Activated naive CD8-positive, alpha-beta T cell treated with anti-CD3 and anti-CD28 coated beads, Interleukin-2, amount 50 U/mL, for 16 hours (primary cell): ENCODE measurements around the gene TFF2.

ENCODE experiments used
- DNase-seq: peaks from one replicate; pipeline ENCODE4 v3.0.0-alpha.2; 2020; ENCODE audit warnings: low read depth, low spot score

TFF2 gene

DNA sequence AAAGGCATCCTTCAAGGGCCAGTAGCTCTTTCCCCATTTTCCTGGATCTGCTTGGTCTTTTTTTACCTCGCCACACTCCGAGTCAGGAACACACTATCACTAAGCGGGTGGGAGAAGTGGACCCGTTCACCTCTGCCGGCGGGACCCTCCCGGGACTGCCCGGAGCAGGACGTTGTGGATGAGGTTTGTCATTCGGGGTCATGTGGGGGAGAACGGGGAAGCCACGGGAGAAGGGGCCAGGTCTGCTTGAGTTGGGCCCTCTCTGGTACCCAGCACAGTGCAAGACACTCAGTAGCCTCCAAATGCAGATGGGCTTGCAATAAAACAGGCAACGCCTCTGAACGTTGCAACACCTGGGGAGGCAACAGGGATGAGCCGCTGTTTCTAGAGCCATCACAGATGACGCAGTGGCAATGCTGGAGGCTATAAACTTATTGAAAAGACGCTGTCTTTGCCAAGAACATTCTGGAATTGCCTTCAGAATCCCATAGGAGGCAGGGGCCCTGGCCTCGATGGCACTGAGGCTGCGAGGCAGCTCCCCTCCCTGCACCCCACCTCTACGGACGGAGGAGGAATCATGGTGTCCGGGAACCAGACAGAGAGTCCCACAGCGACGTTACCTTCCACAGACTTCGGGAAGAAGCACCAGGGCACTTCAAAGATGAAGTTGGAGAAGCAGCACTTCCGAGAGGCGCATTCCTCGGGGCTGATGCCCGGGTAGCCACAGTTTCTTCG, 3.8 kb downstream of the TFF2 start:
- DNase-seq = no peak

DNA sequence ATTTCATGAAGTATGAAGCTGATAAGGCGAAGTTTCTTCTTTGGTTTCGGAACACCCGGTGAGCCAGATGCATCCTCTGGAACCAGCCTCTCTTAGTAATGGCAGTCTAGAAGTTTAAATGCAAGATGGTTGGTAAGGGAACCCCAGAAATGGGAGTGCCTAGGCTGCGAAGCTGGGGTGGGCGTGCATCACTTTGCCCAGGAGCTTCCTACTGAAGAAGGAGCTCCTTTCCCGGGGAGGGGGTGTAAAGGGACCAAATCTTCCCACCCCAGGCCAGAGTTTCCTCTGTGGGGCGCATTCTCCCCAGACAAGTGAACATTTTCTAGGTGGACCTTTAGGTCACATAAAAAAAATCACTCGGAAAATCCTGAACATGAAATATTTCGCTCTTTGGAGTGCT, 4.4 kb downstream of the TFF2 start:
- DNase-seq = no peak

DNA sequence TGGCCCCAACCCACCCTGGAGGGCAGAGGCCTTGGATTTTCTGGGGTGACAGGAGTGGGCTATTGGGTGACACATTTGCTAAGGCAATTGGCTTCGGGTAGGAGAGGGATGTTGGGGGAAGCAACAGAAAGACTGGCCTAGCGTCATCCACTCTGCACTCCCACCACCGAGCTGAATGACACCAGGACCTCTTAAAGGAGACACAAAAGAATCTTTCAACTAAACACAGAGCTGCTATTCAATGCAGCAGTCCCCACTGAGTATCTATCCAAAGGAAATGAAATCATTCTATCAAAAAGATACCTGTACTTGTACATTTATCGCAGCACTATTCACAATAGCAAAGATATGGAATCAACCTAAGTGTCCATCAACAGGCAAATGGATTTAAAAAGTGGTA, 6.2 kb downstream of the TFF2 start:
- DNase-seq = no peak

DNA sequence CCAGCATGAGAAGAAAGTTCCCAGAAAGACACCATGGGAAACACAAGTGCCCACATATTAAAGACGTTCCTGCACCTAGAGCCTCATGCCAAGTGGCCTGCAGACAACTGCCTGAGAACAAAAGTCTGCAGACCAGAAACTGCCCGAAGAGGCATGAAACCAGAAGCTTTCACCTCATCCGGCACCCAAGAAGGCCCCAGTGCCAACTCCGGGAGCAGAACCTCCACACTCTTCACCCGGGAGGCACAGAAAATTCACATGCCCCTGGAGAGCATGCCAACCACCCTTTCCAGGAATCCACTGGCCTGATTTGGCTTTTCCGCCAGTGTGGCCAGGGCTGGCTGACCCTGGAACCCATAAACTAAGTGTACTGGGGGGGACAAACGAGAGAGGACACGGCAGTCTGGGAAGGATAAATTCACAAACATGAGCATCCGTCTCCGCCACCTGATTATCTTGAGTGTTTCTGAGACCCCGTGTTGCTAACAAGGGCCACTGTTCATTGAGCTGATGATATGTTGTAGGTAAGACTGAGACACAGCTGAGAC, 6.8 kb downstream of the TFF2 start:
- DNase-seq = no peak

DNA sequence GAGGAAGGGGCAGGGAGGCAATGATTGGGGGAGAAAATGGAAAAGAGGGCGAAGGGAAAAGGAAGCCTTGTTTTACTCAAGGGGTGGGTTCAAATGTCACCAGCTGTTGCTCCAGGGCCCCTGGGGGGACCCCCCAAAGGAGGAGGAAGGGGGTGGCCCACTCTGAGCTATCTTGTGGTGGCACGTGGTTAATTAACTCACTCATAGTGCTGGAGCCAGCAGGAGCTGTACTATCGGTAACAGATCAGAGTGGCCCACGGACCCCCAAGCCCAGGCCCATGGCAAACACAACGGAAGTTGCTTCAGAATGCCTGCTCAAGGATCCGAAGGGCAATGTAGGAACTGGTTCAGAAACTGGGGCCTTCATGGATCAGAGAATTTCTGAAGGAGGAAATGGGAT, 7.2 kb downstream of the TFF2 start:
- no peak for DNase-seq

DNA sequence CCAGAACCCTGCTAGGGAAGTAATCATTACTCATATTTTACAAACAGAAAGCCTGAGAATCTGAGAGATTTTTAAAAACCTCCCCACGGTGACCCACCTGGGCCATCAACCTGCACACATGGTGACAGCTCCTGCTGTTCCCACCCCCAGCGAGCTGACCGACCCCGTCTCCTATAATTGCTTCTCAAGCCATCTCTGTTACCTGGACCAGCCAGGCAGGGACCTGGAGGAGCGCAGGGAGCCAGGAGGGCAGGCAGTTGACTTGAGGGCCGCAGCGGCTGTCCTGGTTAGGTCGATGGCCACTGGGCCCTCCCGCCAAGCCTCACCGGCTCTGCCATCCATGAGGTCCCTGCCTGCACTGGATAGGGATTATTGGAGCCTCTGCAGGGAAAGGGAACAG, 7.7 kb downstream of the TFF2 start:
- no peak for DNase-seq

DNA sequence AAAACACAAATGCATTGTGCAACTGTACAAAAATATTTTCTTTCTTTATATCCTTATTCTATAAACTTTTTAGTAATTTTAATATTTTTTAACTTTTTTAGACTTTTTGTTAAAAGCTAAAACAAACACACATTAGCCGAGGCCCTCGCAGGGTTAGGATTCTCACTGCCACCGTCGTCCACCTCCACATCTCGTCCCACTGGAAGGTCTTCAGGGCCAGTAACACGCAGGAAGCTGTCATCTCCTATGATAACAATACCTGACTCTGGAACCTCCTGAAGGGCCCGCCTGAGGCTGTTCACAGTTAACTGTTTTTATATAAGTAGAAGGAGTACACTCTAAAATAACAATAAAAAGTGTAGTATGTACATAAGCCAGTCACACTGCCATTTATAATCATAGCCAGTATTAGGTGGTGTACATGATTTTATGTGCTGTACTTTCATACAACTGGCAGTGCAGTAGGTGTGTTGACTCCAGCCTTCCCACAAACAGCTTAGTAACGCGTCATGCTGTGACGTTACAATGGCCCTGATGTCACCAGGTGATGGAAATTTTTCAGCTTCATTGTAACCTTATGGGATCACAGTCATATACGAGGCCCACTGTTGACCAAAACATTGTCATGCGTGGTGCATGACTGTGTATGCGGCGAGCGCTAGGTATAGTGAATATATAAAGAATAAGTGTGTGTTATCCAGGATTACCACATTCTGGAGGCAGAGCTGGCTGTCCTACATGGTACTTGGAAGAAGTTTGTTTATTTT, 8.8 kb downstream of the TFF2 start:
- no peak for DNase-seq

DNA sequence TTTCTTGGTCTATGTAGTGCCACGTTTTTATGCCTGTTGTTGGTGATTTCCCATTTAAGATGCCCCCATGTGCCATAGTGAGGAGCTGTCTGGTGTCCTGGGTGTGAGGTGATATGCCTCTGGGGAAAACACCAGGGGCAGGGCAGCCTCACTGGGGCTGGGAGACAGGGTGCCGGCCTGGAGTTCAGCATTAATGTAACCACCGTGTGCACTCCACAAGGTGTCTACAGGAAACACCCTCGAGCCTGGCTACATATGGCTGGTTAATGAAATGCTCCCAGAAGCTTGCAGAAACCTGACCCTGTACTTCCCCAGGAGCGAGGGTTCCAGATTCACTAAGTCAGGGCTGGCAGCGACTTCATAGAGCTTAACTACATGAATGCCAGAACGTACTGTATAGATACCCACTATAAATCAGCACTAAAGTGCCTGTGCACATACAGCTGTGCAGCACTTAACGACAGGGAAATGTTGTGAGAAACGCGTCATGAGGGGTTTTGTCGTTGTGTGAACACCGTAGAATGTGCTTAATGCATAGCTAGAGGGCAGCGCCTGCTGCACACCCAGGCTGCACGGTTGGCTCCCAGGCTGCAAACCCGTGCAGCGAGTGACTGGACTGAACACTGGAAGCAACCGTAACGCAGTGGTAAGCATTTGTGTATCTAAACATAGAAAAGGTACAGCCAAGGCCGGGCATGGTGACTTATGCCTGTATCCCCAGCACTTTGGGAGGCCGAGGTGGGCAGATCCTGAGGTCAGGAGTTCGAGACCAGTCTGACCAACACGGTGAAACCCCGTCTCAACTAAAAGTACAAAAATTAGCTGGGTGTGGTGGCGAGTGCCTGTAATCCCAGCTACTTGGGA, 10.4 kb downstream of the TFF2 start:
- no peak for DNase-seq

DNA sequence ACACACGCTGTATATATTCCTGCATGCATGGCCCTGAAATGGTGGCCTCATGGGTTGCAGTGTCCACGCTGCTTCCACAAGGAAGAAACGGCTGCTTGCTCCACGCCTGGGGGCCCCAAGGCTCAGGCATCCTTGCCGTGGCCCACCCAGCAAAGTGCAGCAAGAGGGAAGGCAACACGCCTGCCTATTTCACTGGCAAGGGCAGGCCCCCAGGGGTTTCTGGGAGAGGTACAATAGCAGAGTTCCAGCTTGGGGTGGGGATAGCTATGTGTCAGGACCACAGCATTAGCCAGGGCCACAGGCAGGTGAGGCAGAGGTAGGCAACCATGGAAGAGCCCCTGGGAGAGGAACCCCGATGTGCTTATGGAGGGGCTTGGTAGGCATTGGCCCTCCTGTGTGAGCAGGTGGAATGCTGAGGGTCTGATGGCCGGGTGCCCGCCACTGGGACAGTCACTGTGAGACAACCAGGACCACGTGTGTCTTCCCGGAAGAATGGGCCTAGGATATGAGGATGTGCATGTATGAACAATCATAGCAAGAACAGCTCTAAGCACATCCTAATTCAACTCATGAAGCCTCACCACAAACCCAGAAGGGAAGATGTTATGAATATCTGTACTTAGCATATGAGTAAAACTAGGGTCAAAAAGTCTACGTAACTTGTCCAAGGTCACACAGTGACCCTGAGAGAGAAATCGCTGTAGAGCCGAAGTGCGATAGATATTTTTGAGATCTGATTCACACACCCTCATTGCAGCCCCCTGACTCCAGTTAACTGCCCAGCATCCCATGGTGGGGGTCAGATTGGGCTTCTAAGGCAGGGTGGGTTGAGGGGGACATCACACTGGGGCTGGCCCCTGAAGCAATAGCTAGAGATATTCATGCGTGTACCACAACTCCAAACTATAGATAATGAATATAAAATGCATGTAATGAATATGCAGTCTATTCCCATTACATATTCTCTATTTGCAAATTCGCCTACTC, 11.8 kb downstream of the TFF2 start:
- no peak for DNase-seq

DNA sequence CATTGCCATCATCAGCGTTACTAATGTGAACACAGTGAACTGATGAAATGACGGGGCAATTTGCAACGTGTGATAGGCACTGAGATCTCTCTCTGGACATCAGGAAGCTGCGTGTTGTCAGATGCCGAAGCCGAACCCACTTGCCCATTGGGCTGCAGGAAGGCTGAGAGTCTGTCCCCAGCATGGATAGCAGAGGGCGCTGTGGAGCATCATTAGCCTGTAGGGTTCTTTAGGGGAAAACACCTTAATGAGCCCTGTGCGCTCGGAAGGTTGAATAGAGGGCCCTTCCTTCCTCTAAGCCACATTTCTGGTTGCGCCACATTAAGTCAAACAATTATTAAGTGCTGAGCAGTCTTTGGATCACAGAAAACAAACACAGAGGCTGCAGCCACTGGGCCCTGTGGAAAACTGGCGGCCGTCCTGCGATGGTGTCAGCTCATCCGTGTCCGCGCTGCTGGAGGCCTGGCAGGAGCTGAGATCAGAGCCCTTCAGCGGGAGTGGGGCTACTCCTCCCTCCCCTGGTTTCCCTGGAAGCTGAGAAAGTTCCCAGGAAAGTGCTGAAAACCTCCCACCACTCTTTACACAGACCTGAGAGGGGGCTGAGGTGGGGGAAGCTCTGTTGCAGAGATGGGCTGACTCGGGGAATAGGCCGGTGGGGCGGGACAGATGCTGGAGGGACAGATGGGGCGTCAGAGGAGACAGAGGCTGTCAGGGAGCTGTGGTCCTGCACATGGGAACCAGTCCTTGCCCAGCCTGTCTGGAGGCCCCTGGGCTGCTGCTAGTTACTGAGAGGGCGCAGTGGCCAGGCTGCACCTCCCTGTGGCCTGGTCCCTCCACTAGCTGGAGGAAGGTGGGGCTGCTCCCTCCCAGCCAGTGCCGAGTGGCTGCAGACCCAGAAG, 12.7 kb downstream of the TFF2 start:
- DNase-seq = peak; percentile 75

DNA sequence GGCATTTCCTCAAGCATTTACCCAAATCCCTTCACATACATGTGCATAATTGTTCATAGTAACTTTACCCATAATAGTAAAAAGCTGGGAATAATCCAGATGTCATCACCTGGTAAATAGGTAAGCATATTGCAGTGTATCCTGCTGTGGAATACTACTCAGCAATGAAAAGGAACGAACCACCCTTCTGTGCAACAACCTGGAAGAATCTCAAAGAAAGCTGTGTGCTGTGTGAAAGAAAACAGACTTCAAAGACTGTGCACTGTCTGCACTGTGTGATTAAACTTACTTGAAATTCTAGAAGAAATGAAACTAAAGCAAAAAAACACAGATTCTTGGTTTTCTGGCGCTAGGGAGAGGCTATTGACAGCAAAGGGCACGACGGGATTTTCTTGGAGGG, 13.5 kb downstream of the TFF2 start:
- no peak for DNase-seq

DNA sequence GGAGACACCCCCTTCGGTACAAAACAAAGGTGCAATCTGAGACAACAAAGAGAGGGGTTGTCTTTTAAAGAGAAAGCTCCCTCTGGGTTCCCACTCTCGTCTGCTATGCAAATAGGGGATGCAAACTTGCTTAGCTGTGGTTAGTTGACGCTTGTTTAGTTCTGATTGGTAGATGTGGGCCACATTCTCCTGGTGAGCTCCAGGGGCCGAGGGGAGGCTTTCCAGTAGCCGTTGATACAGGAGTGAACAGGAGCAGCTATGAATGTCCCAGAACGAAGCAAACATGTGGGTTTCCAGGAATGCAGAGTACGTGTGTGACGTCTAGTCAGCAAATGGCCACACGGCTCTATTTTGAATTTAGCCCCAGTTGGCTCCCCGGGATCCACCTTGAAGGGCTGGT, 14.7 kb downstream of the TFF2 start:
- DNase-seq = no peak

DNA sequence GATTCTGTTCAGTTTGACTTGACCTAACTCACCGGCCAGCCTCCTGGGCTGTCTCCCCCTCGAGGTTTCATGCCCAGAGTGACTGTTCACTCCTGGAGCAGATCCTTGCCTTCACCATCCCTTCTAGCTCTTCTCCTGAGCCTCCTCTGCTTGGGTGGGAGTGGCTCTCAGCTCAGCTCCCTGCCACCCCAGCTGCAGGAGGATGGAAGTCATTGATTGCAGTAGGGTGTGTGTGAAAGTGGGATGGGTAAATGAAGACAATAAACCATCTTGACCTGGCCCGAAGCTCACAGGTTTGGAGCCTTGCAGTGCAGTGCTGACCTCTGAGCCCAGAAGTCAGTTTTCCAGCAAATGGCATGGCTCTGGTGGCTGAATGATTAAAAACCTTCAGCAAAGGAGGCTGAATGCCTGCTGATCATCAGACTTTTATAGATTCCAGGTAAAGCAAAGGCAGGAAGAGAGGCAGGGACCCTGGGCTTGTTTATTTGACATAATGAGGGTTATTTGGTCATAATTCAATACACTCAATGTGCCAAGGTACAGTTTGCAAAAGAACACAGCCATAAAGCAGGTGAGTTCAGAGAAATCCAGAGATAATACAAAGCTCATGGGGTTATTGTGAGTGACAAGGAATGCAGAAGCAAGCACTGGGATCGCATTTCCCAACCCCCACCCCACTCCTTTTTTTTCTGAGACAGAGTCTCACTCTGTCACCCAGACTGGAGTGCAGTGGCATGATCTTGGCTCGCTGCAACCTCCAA, 18.1 kb downstream of the TFF2 start:
- no peak for DNase-seq

DNA sequence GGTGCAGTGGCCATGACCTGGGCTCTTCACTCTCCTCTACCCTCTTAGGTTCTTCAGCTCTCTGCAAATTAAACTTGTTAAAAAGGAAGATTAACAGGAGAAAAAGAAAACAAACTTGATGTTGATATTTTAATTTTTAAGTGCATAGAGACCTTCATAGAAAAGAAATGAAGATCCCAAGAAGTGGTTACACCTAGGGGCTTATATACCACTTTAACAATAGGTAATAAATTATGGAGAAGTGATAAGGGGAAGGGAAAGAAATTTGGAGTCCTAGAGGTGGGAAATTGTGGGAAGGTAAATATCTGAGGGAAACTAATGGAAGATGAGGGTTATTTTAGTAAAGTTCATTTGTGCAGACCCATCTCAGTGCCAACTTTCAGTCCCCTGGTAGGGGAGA, 19.1 kb downstream of the TFF2 start:
- no peak for DNase-seq

DNA sequence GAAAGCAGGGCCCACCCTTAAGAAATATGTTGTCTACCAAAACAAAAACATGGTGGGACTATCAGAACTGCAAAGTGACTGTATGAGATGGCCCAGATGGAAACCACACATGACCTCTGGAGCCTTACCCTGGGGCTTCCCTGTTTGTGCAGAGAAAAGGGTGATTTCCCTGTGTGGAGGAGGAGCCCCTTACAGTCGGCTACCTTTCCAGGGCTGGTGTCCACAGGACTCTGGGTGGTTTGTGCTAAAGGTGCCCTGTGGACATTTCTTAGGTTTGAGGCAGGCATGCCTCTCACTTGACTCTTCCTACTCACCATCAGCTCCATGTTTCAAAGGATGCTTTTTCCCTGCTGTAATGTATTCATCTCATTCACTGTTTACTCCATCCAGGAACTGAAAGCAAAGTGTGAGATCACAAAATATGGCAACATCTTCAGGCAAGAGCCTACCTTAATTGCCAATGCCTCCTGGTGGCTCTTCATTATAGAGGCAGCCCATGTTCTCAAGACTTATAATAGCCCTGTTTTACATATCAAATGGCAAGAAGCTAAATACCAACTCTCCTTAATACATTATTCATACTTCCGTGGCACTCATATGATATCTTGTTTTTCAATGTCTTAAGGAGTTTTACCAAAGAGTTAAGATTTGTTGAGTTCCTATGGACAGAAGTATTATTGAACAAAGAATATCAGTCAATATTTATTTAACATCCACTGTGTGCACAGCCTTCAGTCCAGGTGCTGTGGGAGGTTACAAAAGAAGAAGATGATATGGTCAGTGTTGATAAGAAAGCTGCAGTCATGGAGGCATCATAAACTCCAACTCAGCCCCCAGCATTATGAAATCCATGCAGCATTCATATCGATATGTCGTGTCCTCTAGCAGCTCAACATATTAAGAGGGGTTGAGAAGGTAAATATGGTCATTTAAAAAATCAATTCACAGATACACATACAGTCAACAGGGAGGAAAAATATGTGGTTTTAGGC, 20.1 kb downstream of the TFF2 start:
- no peak for DNase-seq

DNA sequence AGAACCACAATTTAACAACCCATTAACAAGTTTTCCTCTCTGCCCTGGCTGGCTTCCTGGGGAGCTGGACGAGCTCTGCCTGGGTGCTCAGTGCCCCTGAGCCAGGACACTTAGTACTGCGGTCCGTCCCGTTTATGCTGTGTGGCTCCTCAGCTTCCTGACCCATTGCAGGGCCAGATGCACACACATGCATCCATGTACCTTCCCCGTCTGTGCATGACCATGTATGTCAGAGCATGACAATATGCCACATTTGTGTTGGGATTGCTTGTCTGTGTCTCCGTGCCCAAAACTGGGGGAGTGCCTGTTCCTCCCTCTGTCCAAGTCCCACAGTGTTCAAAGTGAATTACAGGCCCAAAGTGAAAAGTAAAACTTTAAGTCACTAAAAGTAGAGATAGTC, 25.9 kb downstream of the TFF2 start:
- no peak for DNase-seq

DNA sequence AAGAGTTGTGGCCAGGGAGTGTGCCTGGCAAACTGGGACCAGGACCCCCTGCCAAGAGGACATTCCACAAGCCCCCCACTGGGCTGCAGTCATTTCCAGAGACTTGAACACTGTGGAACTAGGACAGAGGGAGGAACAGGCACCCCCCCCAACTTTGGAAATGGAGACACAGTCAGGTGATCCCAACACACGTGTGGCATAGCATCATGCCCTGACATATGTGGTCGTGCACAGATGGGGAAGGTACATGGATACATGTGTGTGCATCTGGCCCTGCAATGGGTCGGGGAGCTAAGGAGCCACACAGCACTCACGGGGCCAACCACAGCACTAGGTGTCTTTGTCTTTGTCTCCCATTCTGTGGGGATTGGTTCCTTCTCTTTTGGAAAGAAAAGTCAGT, 28.9 kb downstream of the TFF2 start:
- no peak for DNase-seq

DNA sequence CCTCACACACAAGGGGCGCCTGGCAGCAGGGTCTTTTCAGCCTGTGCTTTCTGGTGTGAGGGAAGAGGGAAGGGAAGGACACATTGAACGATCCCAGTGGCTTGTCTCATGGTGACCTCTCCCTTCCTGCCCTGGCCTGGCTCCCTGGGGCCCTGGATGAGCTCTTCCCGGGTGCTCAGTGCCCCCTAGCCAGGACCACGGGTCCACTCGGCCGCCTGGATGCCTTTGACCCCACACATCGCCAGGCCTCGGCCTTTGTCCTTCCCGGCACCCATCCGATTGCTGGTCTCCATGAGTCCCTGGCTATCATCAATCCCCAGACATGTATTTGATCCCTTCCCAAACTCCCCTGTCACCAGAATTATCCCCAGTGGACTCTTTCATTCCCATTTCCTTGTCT, 29.6 kb downstream of the TFF2 start:
- DNase-seq = no peak
